Measurements from ENCODE around the gene DNASE1L2.

Gene DNASE1L2

GRCh38 chr16:2237493-2238149 lies 1.4 kb downstream of the DNASE1L2 start:
- TF ChIP-seq GATA3 (IDR thresholded peaks at IDR 0.05; ENCODE audit: low read depth, low read length): no peak

- no peak for TF ChIP-seq GATA2 (IDR thresholded peaks at IDR 0.05; ENCODE audit: low read depth, low read length)
- TF ChIP-seq GATA3 (IDR thresholded peaks at IDR 0.05; ENCODE audit: low read depth, low read length): no peak
These were observed 2.0 kb downstream of the DNASE1L2 start for GRCh38 chr16:2238150-2238837.

- no peak for TF ChIP-seq GATA3 (IDR thresholded peaks at IDR 0.05; ENCODE audit: low read depth, low read length)
- no peak for TF ChIP-seq GATA2 (IDR thresholded peaks at IDR 0.05; ENCODE audit: low read depth, low read length)
These were observed 2.8 kb downstream of the DNASE1L2 start for GRCh38 chr16:2238838-2239675.

GRCh38 chr16:2242598-2242997 lies 6.4 kb downstream of the DNASE1L2 start:
- TF ChIP-seq GATA3 (IDR thresholded peaks at IDR 0.05; ENCODE audit: low read depth, low read length): no peak
- TF ChIP-seq GATA2 (IDR thresholded peaks at IDR 0.05; ENCODE audit: low read depth, low read length): no peak

- no peak for TF ChIP-seq GATA3 (IDR thresholded peaks at IDR 0.05; ENCODE audit: low read depth, low read length)
- TF ChIP-seq GATA2 (IDR thresholded peaks at IDR 0.05; ENCODE audit: low read depth, low read length): no peak
These were observed 6.8 kb downstream of the DNASE1L2 start for GRCh38 chr16:2243031-2243528.

GRCh38 chr16:2243781-2244180 lies 7.5 kb downstream of the DNASE1L2 start:
- no peak for TF ChIP-seq GATA3 (IDR thresholded peaks at IDR 0.05; ENCODE audit: low read depth, low read length)
- no peak for TF ChIP-seq GATA2 (IDR thresholded peaks at IDR 0.05; ENCODE audit: low read depth, low read length)

- TF ChIP-seq GATA3 (IDR thresholded peaks at IDR 0.05; ENCODE audit: low read depth, low read length): no peak
- TF ChIP-seq GATA2 (IDR thresholded peaks at IDR 0.05; ENCODE audit: low read depth, low read length): no peak
These were observed 8.1 kb downstream of the DNASE1L2 start for GRCh38 chr16:2244301-2244700.

- TF ChIP-seq GATA2 (IDR thresholded peaks at IDR 0.05; ENCODE audit: low read depth, low read length) (no peak), GATA3 (IDR thresholded peaks at IDR 0.05; ENCODE audit: low read depth, low read length) (no peak)
These were observed 8.9 kb downstream of the DNASE1L2 start for GRCh38 chr16:2244926-2245795.

GRCh38 chr16:2246301-2246885 lies 10.1 kb downstream of the DNASE1L2 start:
- TF ChIP-seq GATA3 (IDR thresholded peaks at IDR 0.05; ENCODE audit: low read depth, low read length): no peak
- no peak for TF ChIP-seq GATA2 (IDR thresholded peaks at IDR 0.05; ENCODE audit: low read depth, low read length)

GRCh38 chr16:2250652-2251295 lies 14.5 kb downstream of the DNASE1L2 start:
- no peak for TF ChIP-seq GATA3 (IDR thresholded peaks at IDR 0.05; ENCODE audit: low read depth, low read length)
- TF ChIP-seq GATA2 (IDR thresholded peaks at IDR 0.05; ENCODE audit: low read depth, low read length): no peak

- no peak for TF ChIP-seq GATA2 (IDR thresholded peaks at IDR 0.05; ENCODE audit: low read depth, low read length)
- no peak for TF ChIP-seq GATA3 (IDR thresholded peaks at IDR 0.05; ENCODE audit: low read depth, low read length)
These were observed 15.3 kb downstream of the DNASE1L2 start, which contains the start of gene ECI1 for GRCh38 chr16:2251296-2252111. Gene ECI1 (minus strand): TSS chr16:2251587. CDS start chr16:2251566, 21 bp downstream.

GRCh38 chr16:2252806-2253148 lies 16.5 kb downstream of the DNASE1L2 start:
- TF ChIP-seq GATA3 (IDR thresholded peaks at IDR 0.05; ENCODE audit: low read depth, low read length): no peak
- TF ChIP-seq GATA2 (IDR thresholded peaks at IDR 0.05; ENCODE audit: low read depth, low read length): no peak

Measured in SH-SY5Y (cell line).